ENCODE data around the gene EEF1AKMT2.

DNA sequence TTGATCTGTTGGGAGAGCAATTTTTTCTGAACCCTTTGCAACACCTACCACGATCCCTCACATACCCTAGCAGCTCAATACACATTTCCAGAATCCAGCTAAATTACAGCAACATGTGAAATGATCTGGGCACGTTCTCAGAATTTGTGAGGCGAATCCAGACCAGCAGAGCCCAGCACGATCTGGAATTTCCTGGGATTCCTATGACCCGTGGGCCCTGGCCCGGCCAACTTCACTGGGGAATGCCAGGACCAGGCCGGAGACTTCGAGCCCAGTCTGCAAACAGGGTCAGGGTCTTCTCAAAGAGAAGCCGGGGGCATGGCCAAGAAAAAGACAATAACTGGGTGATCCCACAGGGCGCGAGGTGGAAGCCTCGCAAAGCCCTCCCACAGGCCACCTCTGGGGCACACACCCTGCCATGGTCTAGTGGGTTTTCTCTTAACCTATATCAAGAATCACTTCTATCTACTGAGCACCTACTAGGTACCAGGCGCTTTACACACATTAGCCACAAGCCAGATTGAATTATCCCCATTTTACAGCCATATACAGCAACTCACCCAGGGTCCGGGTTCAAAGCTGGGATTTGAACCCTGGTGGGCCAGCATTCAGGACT is 81.3 kb downstream of the EEF1AKMT2 start:
- TF ChIP-seq, protein P1, sequence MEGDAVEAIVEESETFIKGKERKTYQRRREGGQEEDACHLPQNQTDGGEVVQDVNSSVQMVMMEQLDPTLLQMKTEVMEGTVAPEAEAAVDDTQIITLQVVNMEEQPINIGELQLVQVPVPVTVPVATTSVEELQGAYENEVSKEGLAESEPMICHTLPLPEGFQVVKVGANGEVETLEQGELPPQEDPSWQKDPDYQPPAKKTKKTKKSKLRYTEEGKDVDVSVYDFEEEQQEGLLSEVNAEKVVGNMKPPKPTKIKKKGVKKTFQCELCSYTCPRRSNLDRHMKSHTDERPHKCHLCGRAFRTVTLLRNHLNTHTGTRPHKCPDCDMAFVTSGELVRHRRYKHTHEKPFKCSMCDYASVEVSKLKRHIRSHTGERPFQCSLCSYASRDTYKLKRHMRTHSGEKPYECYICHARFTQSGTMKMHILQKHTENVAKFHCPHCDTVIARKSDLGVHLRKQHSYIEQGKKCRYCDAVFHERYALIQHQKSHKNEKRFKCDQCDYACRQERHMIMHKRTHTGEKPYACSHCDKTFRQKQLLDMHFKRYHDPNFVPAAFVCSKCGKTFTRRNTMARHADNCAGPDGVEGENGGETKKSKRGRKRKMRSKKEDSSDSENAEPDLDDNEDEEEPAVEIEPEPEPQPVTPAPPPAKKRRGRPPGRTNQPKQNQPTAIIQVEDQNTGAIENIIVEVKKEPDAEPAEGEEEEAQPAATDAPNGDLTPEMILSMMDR (IDR thresholded peaks at IDR 0.05; ENCODE audit: insufficient read depth, low read length, poor library complexity, severe bottlenecking), result no peak
- TF ChIP-seq EZH2phosphoT487 (conservative IDR thresholded peaks at IDR 0.05; ENCODE audit: low read length), result no peak

All from SU-DHL-6 (cell line).